OCI-LY7 (cell line): ENCODE results near the gene IDH2. TPM values are rescaled to one million over a fixed set of nuclear protein-coding genes. Genes with fewer than 3 reads are reported as not detected.

Experiments used
- BruUV-seq: library from RNA; stranded (reverse); fragments of 400-500 nt; replicated peaks from 2 replicates; lab custom pipeline; 2021; lab: Mats Ljungman, UMichigan
- CTCF ChIA-PET: fragments of 300-600 bp; sonication (Branson Sonifier 250); formaldehyde crosslinking; loops from one replicate; lab custom pipeline; 2022; ENCODE audit warnings: antibody characterized with exemption; ENCODE audit not compliant: unreplicated experiment; lab: Charles Lee
- POLR2A ChIA-PET: fragments of 300-600 bp; sonication (Branson Sonifier 250); formaldehyde crosslinking; loops from one replicate; lab custom pipeline; 2022; ENCODE audit warnings: antibody characterized with exemption; lab: Charles Lee
- DNase-seq: peaks from one replicate; pipeline ENCODE4 v3.0.0-alpha.2; 2015; ENCODE audit warnings: low spot score
- H2AFZ ChIP-seq: fragments of 200-600 bp; sonication (generic), shearing (Covaris generic); 2 replicates; pipeline ENCODE4 v1.6.1; 2014; ENCODE audit warnings: mild to moderate bottlenecking, antibody characterized with exemption, low read length, moderate library complexity
- H3K27ac ChIP-seq: fragments of 200-600 bp; sonication (generic); 2 replicates; pipeline ENCODE4 v1.5.1; 2014; ENCODE audit warnings: mixed run types, low read depth, mild to moderate bottlenecking, moderate library complexity, low read length, inconsistent platforms; ENCODE audit not compliant: poor library complexity, severe bottlenecking
- H3K36me3 ChIP-seq: fragments of 200-600 bp; sonication (generic); 2 replicates; pipeline ENCODE4 v1.6.1; 2014; ENCODE audit warnings: mild to moderate bottlenecking, antibody characterized with exemption, low read length, moderate library complexity, mixed read lengths; ENCODE audit not compliant: insufficient read depth
- H3K4me1 ChIP-seq: fragments of 200-600 bp; sonication (generic); 2 replicates; pipeline ENCODE4 v1.5.1; 2014; ENCODE audit warnings: mild to moderate bottlenecking, low read length; ENCODE audit not compliant: insufficient read depth, poor library complexity, severe bottlenecking
- H3K4me2 ChIP-seq: fragments of 200-600 bp; sonication (generic); 2 replicates; pipeline ENCODE4 v1.6.1; 2014; ENCODE audit warnings: mild to moderate bottlenecking, low read length
- H3K4me3 ChIP-seq: fragments of 200-600 bp; sonication (generic); 2 replicates; pipeline ENCODE4 v1.5.1; 2014; ENCODE audit warnings: mild to moderate bottlenecking, low read depth, low read length; ENCODE audit not compliant: poor library complexity, severe bottlenecking
- H3K79me2 ChIP-seq: fragments of 200-600 bp; sonication (generic); 2 replicates; pipeline ENCODE4 v1.6.1; 2016; ENCODE audit warnings: low read depth, mild to moderate bottlenecking, low read length, moderate library complexity, mixed read lengths; ENCODE audit not compliant: insufficient read depth
- H3K9me2 ChIP-seq: fragments of 200-600 bp; sonication (generic); 2 replicates; pipeline ENCODE4 v1.6.1; 2016; ENCODE audit warnings: mild to moderate bottlenecking, low read length, mixed read lengths; ENCODE audit not compliant: insufficient read depth
- H3K9me3 ChIP-seq: fragments of 200-600 bp; sonication (generic); 2 replicates; pipeline ENCODE4 v1.6.1; 2014; ENCODE audit warnings: mild to moderate bottlenecking, mixed run types, low read length, mixed read lengths
- H4K20me1 ChIP-seq: fragments of 200-600 bp; sonication (generic); 2 replicates; pipeline ENCODE4 v1.6.1; 2014; ENCODE audit warnings: mild to moderate bottlenecking, antibody characterized with exemption, low read length, moderate library complexity, mixed read lengths; ENCODE audit not compliant: insufficient read depth
- EZH2phosphoT487 ChIP-seq: fragments of 200-600 bp; sonication (generic); IDR thresholded peaks from 2 replicates; pipeline ENCODE4 v1.6.1; 2018; ENCODE audit warnings: low read depth, borderline replicate concordance, mild to moderate bottlenecking, mixed run types, antibody characterized with exemption, low read length, moderate library complexity, mixed read lengths
- intact Hi-C: fragments of 100-400 bp; cut with micrococcal nuclease; formaldehyde crosslinking; loops from one replicate; pipeline ENCODE4 v1.10.0; 2022; ENCODE audit not compliant: unreplicated experiment
- total RNA-seq, 2 experiments: library from RNA; depleted of rRNA in 1 of 2; stranded (reverse); fragments of >200 nt in 1 of 2; shearing (Covaris generic) in 1 of 2; gene quantifications; 2 replicates each; pipeline ENCODE4 v1.2.3, GENCODE V29; 2014 to 2022
- TF ChIP-seq, protein P1 (sequence below): fragments of 200-600 bp; sonication (generic); conservative IDR thresholded peaks from 2 replicates; pipeline ENCODE4 v1.5.1; 2014; ENCODE audit warnings: mild to moderate bottlenecking, antibody characterized with exemption, low read length, moderate library complexity, mixed read lengths

IDH2 gene
- total RNA-seq, 2 experiments from 2014 or later, result 220 to 224 TPM

DNA sequence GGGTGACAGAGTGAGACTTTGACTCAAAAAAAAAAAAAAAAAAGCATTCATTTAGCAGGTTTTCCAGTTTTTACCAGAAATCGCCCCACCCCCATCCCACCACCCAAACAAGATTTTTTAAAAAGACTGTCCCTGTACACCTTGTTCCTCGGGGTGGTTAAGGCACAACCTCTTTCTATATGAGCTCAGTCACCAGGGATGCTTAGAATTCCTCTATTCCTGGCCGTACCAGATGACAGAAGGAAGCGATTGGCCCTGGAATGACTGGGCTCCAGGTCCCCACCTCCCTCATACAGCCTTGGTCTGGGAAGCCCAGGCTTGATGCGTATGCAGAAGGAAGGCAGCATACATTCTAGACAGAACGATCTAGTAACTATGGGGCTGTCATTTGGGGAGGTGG lies 25.6 kb downstream of the IDH2 start:
- intact Hi-C loops, result no loop called here
- H2AFZ ChIP-seq, result no peak overlapping the region
- TF ChIP-seq, protein P1, sequence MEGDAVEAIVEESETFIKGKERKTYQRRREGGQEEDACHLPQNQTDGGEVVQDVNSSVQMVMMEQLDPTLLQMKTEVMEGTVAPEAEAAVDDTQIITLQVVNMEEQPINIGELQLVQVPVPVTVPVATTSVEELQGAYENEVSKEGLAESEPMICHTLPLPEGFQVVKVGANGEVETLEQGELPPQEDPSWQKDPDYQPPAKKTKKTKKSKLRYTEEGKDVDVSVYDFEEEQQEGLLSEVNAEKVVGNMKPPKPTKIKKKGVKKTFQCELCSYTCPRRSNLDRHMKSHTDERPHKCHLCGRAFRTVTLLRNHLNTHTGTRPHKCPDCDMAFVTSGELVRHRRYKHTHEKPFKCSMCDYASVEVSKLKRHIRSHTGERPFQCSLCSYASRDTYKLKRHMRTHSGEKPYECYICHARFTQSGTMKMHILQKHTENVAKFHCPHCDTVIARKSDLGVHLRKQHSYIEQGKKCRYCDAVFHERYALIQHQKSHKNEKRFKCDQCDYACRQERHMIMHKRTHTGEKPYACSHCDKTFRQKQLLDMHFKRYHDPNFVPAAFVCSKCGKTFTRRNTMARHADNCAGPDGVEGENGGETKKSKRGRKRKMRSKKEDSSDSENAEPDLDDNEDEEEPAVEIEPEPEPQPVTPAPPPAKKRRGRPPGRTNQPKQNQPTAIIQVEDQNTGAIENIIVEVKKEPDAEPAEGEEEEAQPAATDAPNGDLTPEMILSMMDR, result no peak
- TF ChIP-seq EZH2phosphoT487, result no peak
- no peak overlapping the region for H3K4me2 ChIP-seq
- DNase-seq, result no peak
- BruUV-seq, result TSS peak; percentile 48
- no peak overlapping the region for H3K4me3 ChIP-seq
- H3K4me1 ChIP-seq, result no peaks in the 10 kb centered on the region
- no peak overlapping the region for H3K27ac ChIP-seq
- ChIA-PET CTCF (no interaction called here), POLR2A (interaction anchor here (0.7 kb wide), 2 partner anchors 21 to 1560 kb away, joined by 4 to 5 read pairs; no protein-coding TSS in a partner anchor)
- H3K9me3 ChIP-seq, result no peaks in the 10 kb centered on the region
- H3K79me2 ChIP-seq, result no peaks in the 10 kb centered on the region
- H3K9me2 ChIP-seq, result no peaks in the 10 kb centered on the region
- no peaks in the 10 kb centered on the region for H4K20me1 ChIP-seq
- H3K36me3 ChIP-seq, result peaks cover 63% of the 10 kb centered on the region

DNA sequence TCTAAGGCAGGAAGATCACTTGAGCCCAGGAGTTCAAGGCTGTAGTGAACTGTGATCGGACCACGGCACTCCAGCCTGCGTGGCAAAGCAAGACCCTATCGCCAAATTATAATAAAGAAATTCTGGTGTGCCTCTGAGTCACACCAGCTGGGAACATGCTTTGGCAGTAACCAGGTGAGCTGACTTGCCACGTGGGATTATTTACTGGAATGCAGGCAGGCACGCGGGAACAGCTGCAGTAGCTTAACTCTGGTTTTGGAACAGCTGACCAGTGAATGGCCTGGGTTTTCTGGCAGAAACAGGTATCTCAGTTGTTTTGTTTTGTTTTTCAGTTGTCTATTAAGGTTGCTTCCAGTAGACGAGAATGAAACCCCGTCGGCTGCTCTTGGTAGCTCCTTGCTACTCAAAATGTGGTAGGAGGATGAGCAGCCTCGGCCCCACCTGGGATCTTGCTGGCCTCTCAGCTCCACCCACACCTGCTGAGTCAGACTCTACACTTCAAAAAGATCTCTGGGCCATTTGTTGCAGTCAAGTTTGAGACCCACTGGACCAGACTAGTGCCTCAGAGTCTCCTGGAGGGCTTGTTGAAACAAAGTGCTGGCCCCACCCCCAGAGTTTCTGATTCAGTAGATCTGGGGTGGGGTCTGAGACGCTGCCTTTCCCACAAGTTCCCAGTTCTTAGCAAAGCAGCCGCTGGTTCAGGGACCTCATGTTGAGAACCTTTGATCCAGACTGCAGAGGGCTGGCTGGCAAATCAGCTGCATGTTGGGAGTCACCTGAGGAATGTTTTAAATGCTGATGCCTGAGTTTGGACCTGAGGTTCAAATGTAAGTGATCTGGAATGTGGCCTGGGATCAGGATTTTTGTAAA lies 26.6 kb downstream of the IDH2 start:
- H3K4me1 ChIP-seq, result peaks cover 8% of the 10 kb centered on the region
- no peak overlapping the region for H3K27ac ChIP-seq
- no peak for DNase-seq
- peaks cover 56% of the 10 kb centered on the region for H3K36me3 ChIP-seq
- H2AFZ ChIP-seq, result no peak overlapping the region
- H3K4me3 ChIP-seq, result no peak overlapping the region
- no peak for TF ChIP-seq EZH2phosphoT487
- TF ChIP-seq, protein P1, result no peak
- BruUV-seq, result no TSS peak
- no peak overlapping the region for H3K4me2 ChIP-seq
- no peaks in the 10 kb centered on the region for H3K79me2 ChIP-seq
- intact Hi-C loops, result no loop called here
- ChIA-PET CTCF (no interaction called here), POLR2A (no interaction called here)
- no peaks in the 10 kb centered on the region for H3K9me2 ChIP-seq
- H3K9me3 ChIP-seq, result no peaks in the 10 kb centered on the region
- no peaks in the 10 kb centered on the region for H4K20me1 ChIP-seq

- POLR2A ChIA-PET, result no interaction called here
- no peaks in the 10 kb centered on the region for H3K9me2 ChIP-seq
- H4K20me1 ChIP-seq, result no peaks in the 10 kb centered on the region
- H2AFZ ChIP-seq, result no peak overlapping the region
- no peak overlapping the region for H3K27ac ChIP-seq
- intact Hi-C loops, result loop anchor here (5.0 kb wide), 2 partner anchors 313 to 333 kb away; no protein-coding TSS in a partner anchor
- TF ChIP-seq, protein P1, result no peak
- no peak for DNase-seq
- no peaks in the 10 kb centered on the region for H3K79me2 ChIP-seq
- H3K36me3 ChIP-seq, result peaks cover 53% of the 10 kb centered on the region
- peaks cover 15% of the 10 kb centered on the region for H3K4me1 ChIP-seq
- BruUV-seq, result no TSS peak
- no peak overlapping the region for H3K4me3 ChIP-seq
- no peaks in the 10 kb centered on the region for H3K9me3 ChIP-seq
- CTCF ChIA-PET, result interaction anchor here (1.0 kb wide), 1 partner anchor 27 kb away, joined by 4 read pairs; no protein-coding TSS in a partner anchor
- H3K4me2 ChIP-seq, result no peak overlapping the region
Measured at GRCh38 chr15:90074916-90075315, 27.4 kb downstream of the IDH2 start.
